HG03066 (cell line): ENCODE results near the gene DESI2.
"Not testable (repeated sequence)": the region's sequence is repeated elsewhere in the genome, so short reads cannot be mapped to it uniquely, and the experiment has no call there.

ENCODE experiments used
- ATAC-seq: cut with Tn5 transposase; IDR thresholded peaks from one replicate; pipeline ENCODE4 v1.9.1; 2021; ENCODE audit warnings: low read depth; ENCODE audit not compliant: unreplicated experiment

The DESI2 gene

GRCh38 chr1:244702620-244703019 is 49.7 kb downstream of the DESI2 start:
- ATAC-seq, result no peak

- no peak for ATAC-seq
These were observed 51.2 kb downstream of the DESI2 start for GRCh38 chr1:244704107-244704506.

- ATAC-seq, result no peak
These were observed 52.6 kb downstream of the DESI2 start for GRCh38 chr1:244705261-244706234.

GRCh38 chr1:244709076-244709475 is 56.1 kb downstream of the DESI2 start:
- ATAC-seq, result no peak

- ATAC-seq, result no peak
These were observed 56.8 kb downstream of the DESI2 start for GRCh38 chr1:244709476-244710368.

GRCh38 chr1:244710474-244711062 is 57.6 kb downstream of the DESI2 start:
- no peak for ATAC-seq

GRCh38 chr1:244712669-244713068 is 59.7 kb downstream of the DESI2 start:
- ATAC-seq, result no peak

- ATAC-seq, result no peak
These were observed 60.4 kb downstream of the DESI2 start for GRCh38 chr1:244713332-244713731.

- no peak for ATAC-seq
These were observed 75.0 kb downstream of the DESI2 start for GRCh38 chr1:244727871-244728474.

GRCh38 chr1:244730153-244730933 is 77.4 kb downstream of the DESI2 start:
- no peak for ATAC-seq

GRCh38 chr1:244730934-244731434 is 78.1 kb downstream of the DESI2 start:
- no peak for ATAC-seq

- no peak for ATAC-seq
These were observed 78.7 kb downstream of the DESI2 start for GRCh38 chr1:244731651-244732050.

GRCh38 chr1:244732851-244733450 is 80.0 kb downstream of the DESI2 start:
- ATAC-seq, result no peak

- ATAC-seq, result no peak
These were observed 82.5 kb downstream of the DESI2 start for GRCh38 chr1:244735404-244735803.

- ATAC-seq, result no peak
These were observed 83.1 kb downstream of the DESI2 start for GRCh38 chr1:244735876-244736561.

GRCh38 chr1:244739140-244739539 is 86.2 kb downstream of the DESI2 start:
- ATAC-seq, result not testable (repeated sequence)

GRCh38 chr1:244740027-244740617 is 87.2 kb downstream of the DESI2 start:
- not testable (repeated sequence) for ATAC-seq

- ATAC-seq, result no peak
These were observed 88.8 kb downstream of the DESI2 start for GRCh38 chr1:244741692-244742091.
